ENCODE measurements around the gene ASPN. TPM values are rescaled to one million over a fixed set of nuclear protein-coding genes. Genes with fewer than 3 reads are reported as not detected.

The ASPN gene
- total and polyA plus RNA-seq, 2 of the 13 experiments (the other 11 are each of a cell fraction or from before 2014, with no cell fraction given), result not detected

GRCh38 chr9:92457576-92457975 lies 24.7 kb downstream of the ASPN start (continued):
- TF ChIP-seq SNAPC4 (CRISPR knock-in tag; IDR thresholded peaks at IDR 0.05) (no peak), LRRFIP1 (CRISPR knock-in tag; conservative IDR thresholded peaks at IDR 0.05) (no peak), TFDP1 (CRISPR knock-in tag; IDR thresholded peaks at IDR 0.05; ENCODE audit: borderline replicate concordance) (no peak), TP53 (CRISPR knock-in tag; conservative IDR thresholded peaks at IDR 0.05) (no peak), PLSCR1 (CRISPR knock-in tag; IDR thresholded peaks at IDR 0.05; ENCODE audit: borderline replicate concordance) (no peak), ZNF44 (CRISPR knock-in tag; IDR thresholded peaks at IDR 0.05) (no peak), ZBTB14 (CRISPR knock-in tag; IDR thresholded peaks at IDR 0.05) (no peak)

Measured in HepG2 (cell line).